GM10248 (cell line): ENCODE data around the gene CANX.
"Not testable (repeated sequence)": the region's sequence is repeated elsewhere in the genome, so short reads cannot be mapped to it uniquely, and the experiment has no call there.

Experiments
- CTCF ChIA-PET: fragments of 300-600 bp; sonication (Branson Sonifier 250); formaldehyde crosslinking; extraction: SDS; loops from one replicate; lab custom pipeline; 2021; ENCODE audit warnings: antibody characterized with exemption; lab: Yijun Ruan, JAX
- POLR2A ChIA-PET: fragments of 350-650 bp; sonication (Branson Sonifier 250); formaldehyde crosslinking; extraction: SDS; loops from one replicate; lab custom pipeline; 2020; ENCODE audit warnings: antibody characterized with exemption; lab: Yijun Ruan, JAX
- DNase-seq: peaks from one replicate; pipeline ENCODE4 v3.0.0; 2012; ENCODE audit errors: extremely low spot score
- TF ChIP-seq, protein P1 (sequence below): IDR thresholded peaks from 2 replicates; pipeline ENCODE4 v1.5.1; 2012; ENCODE audit warnings: mild to moderate bottlenecking, low read depth; ENCODE audit errors: extremely low read depth, missing control alignments, control extremely low read depth

Gene CANX

DNA sequence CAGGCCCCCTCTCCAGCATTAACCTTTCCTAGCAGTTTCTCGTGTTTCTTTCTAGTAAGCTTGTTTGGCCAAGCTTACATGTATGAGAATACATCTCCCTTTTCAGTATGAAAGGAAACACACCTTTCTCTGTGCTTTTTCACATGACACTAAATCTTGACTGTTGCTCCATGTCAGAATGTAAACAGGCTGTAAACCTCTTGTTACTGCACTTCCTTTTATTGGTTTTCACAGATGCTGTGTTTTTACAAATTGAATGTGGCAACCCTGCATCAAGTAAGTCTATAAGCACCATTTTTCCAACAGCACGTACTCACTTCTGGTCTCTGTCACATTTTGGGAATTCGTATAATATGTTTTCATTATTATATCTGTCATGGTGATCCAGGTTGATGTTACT is 2.2 kb upstream of the CANX start:
- no peak for DNase-seq
- TF ChIP-seq, protein P1, sequence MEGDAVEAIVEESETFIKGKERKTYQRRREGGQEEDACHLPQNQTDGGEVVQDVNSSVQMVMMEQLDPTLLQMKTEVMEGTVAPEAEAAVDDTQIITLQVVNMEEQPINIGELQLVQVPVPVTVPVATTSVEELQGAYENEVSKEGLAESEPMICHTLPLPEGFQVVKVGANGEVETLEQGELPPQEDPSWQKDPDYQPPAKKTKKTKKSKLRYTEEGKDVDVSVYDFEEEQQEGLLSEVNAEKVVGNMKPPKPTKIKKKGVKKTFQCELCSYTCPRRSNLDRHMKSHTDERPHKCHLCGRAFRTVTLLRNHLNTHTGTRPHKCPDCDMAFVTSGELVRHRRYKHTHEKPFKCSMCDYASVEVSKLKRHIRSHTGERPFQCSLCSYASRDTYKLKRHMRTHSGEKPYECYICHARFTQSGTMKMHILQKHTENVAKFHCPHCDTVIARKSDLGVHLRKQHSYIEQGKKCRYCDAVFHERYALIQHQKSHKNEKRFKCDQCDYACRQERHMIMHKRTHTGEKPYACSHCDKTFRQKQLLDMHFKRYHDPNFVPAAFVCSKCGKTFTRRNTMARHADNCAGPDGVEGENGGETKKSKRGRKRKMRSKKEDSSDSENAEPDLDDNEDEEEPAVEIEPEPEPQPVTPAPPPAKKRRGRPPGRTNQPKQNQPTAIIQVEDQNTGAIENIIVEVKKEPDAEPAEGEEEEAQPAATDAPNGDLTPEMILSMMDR = no peak
- ChIA-PET CTCF (interaction anchor here (0.9 to 2.6 kb wide), 4 partner anchors 9 to 66 kb away, joined by 3 to 20 read pairs (median 3); partner anchors contain the start of gene CBY3), POLR2A (interaction anchor here (2.0 kb wide), 1 partner anchor 73 kb away, joined by 7 read pairs; the partner anchor contains the start of gene HNRNPH1)

DNA sequence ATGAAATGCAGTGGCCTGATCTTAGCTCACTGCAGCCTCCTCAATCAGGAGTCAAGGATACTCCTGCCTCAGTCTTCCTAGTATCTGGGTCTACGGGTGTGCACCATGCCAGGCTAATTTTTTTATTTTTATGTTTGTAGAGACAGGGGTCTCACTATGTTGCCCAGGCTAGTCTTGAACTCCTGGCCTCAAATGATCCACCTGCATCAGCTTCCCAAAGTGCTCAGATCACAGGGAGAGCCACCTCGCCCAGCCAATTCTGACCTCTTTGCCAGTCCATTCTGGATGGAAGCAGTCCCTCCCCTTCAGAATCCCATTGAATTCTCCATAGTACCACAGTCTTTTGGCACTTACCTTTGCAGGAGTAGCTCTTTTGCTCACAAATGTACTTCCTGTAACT is 1.7 kb upstream of the CANX start:
- TF ChIP-seq, protein P1 = no peak
- CTCF ChIA-PET = interaction anchor here (0.9 to 2.6 kb wide), 6 partner anchors 9 to 140 kb away, joined by 3 to 20 read pairs (median 3); partner anchors contain the start of gene CBY3
- POLR2A ChIA-PET = interaction anchor here (0.5 to 2.0 kb wide), 2 partner anchors 15 to 74 kb away, joined by 3 to 7 read pairs; partner anchors contain the start of gene HNRNPH1
- no peak for DNase-seq

DNA sequence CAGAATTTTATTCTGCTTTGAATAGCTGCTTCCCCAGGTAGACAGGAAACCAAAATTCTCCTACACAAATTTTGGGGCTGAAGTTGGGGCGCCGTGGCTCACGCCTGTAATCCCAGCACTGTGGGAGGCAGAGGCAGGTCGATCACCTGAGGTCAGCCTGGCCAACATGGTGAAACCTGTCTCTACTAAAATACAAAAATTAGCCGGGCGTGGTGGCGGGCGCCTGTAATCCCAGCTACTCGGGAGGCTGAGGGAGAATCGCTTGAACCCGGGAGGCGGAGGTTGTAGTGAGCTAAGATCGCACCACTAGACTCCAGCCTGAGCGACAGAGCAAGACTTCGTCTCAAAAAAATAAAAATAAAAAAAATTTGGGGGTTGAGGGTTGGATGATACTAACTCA is 1.2 kb upstream of the CANX start:
- DNase-seq = not testable (repeated sequence)
- ChIA-PET POLR2A (interaction anchor here (2.0 kb wide), 1 partner anchor 74 kb away, joined by 7 read pairs; the partner anchor contains the start of gene HNRNPH1), CTCF (interaction anchor here (0.9 to 2.6 kb wide), 4 partner anchors 18 to 139 kb away, joined by 3 to 20 read pairs (median 3); partner anchors contain the start of gene CBY3)

DNA sequence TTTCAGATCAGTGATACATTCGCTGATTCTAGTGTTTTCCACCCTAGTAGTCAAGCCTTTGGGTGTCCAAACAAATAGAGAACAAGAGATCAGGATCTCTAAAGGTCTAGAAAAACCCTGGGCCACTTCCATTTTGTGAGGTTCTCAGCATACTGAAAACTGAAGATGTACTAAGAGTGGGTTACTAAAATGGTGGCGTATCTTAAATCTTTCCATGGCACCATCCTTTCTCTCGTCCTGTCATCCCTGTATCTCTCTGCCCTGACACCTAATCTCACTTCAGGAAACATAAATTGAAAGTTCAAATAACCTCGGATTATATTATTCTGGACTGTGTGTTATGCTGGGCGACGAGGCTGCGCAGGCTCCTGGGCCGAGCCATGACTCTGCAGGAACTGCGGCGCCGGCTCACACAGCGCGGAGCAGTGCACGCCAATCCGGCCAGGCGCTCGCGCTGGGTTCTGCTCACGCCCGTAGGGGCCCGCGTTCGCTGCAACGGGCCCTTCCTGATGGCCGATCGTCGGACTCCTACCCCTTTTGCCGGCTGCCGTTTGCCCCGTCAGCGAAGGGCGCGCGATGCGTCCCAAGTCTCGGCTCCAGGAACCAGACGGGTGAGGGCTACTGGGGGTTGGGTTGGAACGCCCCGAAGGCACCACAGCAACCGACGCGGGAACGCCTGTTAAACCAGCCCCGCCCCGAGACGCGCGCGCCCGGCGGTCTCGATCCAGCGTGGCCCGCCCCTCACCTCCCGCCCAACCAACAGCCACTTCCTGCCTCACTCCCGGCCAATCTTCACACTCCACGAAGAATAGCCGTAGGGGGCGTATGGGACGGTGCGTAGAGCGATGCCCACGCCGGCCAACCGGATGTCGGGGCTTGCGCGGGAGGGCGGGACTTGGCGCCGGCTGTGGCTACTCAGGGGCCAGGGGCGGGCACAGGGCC is 503 bp upstream of the CANX start:
- TF ChIP-seq, protein P1 = peak; percentile 11
- CTCF ChIA-PET = interaction anchor here (0.9 to 2.6 kb wide), 3 partner anchors 18 to 138 kb away, joined by 3 to 20 read pairs (median 3); partner anchors contain the start of gene CBY3
- DNase-seq = peak; percentile 99
- POLR2A ChIA-PET = no interaction called here

DNA sequence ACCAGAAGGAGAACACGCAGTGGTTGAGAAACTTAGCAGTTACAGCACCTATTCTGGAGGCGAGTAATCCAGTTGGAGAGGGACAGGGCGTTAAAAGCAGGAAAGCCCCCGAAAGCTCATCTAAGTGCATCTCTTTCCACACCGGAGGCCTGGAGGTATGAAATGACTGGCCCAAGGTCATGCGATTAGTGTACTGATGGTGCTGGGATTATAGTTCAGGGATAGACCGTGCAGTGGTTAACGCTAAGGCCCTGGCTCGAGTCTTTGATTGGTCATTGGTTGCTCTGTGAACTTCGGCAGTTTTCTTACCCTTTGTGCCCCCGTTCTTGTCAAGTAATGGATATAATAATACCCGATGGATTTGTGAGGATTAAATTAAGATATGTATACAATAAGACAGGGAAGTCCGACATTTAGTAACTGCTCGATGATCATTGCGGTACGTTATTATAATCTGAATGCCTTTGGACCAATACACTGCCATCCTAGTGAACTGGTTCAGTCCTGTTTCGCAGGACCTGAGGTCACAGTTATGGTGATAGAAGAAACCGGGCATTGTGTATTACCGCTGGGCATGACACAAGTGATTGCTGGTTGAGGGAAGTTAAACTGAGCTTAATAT is 960 bp downstream of the CANX start:
- ChIA-PET POLR2A (no interaction called here), CTCF (interaction anchor here (1.3 to 1.4 kb wide), 2 partner anchors 11 to 18 kb away, joined by 3 to 4 read pairs; partner anchors contain the start of gene CBY3)
- TF ChIP-seq, protein P1 = no peak
- DNase-seq = peak; percentile 43

DNA sequence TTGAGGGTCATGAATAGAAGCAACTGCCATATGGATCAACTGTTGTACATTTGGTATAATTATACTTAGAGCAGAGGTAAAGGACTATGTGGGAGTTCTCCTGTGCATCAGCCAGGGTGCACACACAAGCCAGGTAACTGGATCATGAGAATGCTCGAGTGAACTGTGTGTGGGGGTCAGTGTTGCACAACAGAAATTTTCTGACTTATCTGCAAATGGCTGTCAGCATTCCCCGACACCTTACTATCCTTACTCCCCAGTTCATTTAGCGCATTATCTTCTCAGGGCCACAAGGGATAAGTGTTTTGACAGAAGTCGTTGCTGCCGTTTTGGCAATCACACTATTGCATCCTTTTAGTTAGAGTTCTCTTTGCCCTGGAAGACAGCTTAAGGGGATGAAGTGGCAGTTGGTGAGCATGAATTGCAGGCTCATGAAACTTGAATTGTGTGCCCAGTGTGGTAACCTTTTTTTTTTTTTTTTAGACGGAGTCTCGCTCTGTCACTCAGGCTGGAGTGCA is 1.7 kb downstream of the CANX start:
- CTCF ChIA-PET = interaction anchor here (1.3 to 1.4 kb wide), 2 partner anchors 10 to 19 kb away, joined by 3 to 4 read pairs; partner anchors contain the start of gene CBY3
- POLR2A ChIA-PET = interaction anchor here (0.7 to 1.0 kb wide), 2 partner anchors 77 to 1487 kb away, joined by 5 read pairs; partner anchors contain the start of gene HNRNPH1
- TF ChIP-seq, protein P1 = no peak
- DNase-seq = no peak
